H1 (cell line): Measurements from ENCODE around the gene CACNA1E. TPM values are rescaled to one million over a fixed set of nuclear protein-coding genes. Genes with fewer than 3 reads are reported as not detected.

ENCODE experiments used
- CEBPB ChIP-seq: IDR thresholded peaks from 2 replicates; pipeline ENCODE4 v1.6.1; 2012; ENCODE audit warnings: low read depth, low read length
- CHD1 ChIP-seq: IDR thresholded peaks from 2 replicates; pipeline ENCODE4 v1.6.1; 2012; ENCODE audit warnings: low read depth, low read length, improper control_type of control experiment
- CREB1 ChIP-seq: IDR thresholded peaks from 2 replicates; pipeline ENCODE4 v1.6.1; 2012; ENCODE audit warnings: inconsistent platforms
- EZH2 ChIP-seq: fragments of 200-600 bp; sonication (generic); IDR thresholded peaks from 2 replicates; pipeline ENCODE4 v1.7.1; 2012; ENCODE audit warnings: low read depth, mild to moderate bottlenecking, moderate library complexity, low read length, inconsistent platforms; ENCODE audit not compliant: severe bottlenecking
- SIRT6 ChIP-seq: IDR thresholded peaks from one replicate; pipeline ENCODE4 v1.7.1; 2012; ENCODE audit warnings: low read length, inconsistent platforms
- SP1 ChIP-seq: IDR thresholded peaks from 2 replicates; pipeline ENCODE4 v1.6.1; 2011; ENCODE audit warnings: low read depth, low read length
- polyA plus RNA-seq, 7 experiments: library from polyadenylated mRNA; depleted of rRNA in 3 of 7; stranded (reverse) in 5 of 7; unstranded in 2 of 7; fragments of >200 nt in 5 of 7; fragments of 200-250 nt in 2 of 7; gene quantifications; 1 replicate in 5 of 7; 2 replicates in 1 of 7; 4 replicates in 1 of 7; pipeline versions ENCODE4 v1.2.1 to v1.2.3, GENCODE V29; 2011 to 2013; ENCODE audit warnings: missing spikeins in 2 of 7, mixed read lengths in 2 of 7
- total RNA-seq: library from RNA; stranded (reverse); fragmentation: NEBNext Ultra II Directional; extraction: Animal tissue kit (Norgen Biotek cat#: 25700); gene quantifications from 2 replicates; pipeline ENCODE4 v1.2.1, GENCODE V29; 2021
- TF ChIP-seq, protein P1 (sequence below): fragments of 300-600 bp; sonication (generic); IDR thresholded peaks from 2 replicates; pipeline ENCODE4 v1.7.1; 2012; ENCODE audit warnings: low read length, moderate library complexity, mild to moderate bottlenecking, inconsistent platforms; ENCODE audit not compliant: insufficient replicate concordance

CACNA1E gene
- total and polyA plus RNA-seq, 2 of the 8 experiments (the other 6 are each of a cell fraction or from before 2014, with no cell fraction given): 0.98 to 1.3 TPM

DNA sequence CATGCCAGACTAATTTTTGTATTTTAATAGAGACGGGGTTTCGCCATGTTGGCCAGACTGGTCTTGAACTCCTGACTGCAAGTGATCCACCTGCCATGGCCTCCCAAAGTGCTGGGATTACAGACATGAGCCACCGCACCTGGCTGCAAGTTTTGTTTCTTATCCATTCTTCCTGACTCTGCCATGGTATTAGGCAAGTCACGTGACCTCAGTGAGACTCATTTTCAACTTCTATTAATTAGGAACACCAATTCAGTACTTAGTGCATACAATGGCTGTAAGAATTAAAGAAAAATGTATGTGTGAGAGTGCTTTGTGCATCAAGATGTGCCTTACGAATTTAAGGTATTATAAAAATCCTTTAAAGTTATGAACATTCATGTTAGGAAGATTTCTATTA, 111.2 kb downstream of the CACNA1E start (continued):
- TF ChIP-seq, protein P1, sequence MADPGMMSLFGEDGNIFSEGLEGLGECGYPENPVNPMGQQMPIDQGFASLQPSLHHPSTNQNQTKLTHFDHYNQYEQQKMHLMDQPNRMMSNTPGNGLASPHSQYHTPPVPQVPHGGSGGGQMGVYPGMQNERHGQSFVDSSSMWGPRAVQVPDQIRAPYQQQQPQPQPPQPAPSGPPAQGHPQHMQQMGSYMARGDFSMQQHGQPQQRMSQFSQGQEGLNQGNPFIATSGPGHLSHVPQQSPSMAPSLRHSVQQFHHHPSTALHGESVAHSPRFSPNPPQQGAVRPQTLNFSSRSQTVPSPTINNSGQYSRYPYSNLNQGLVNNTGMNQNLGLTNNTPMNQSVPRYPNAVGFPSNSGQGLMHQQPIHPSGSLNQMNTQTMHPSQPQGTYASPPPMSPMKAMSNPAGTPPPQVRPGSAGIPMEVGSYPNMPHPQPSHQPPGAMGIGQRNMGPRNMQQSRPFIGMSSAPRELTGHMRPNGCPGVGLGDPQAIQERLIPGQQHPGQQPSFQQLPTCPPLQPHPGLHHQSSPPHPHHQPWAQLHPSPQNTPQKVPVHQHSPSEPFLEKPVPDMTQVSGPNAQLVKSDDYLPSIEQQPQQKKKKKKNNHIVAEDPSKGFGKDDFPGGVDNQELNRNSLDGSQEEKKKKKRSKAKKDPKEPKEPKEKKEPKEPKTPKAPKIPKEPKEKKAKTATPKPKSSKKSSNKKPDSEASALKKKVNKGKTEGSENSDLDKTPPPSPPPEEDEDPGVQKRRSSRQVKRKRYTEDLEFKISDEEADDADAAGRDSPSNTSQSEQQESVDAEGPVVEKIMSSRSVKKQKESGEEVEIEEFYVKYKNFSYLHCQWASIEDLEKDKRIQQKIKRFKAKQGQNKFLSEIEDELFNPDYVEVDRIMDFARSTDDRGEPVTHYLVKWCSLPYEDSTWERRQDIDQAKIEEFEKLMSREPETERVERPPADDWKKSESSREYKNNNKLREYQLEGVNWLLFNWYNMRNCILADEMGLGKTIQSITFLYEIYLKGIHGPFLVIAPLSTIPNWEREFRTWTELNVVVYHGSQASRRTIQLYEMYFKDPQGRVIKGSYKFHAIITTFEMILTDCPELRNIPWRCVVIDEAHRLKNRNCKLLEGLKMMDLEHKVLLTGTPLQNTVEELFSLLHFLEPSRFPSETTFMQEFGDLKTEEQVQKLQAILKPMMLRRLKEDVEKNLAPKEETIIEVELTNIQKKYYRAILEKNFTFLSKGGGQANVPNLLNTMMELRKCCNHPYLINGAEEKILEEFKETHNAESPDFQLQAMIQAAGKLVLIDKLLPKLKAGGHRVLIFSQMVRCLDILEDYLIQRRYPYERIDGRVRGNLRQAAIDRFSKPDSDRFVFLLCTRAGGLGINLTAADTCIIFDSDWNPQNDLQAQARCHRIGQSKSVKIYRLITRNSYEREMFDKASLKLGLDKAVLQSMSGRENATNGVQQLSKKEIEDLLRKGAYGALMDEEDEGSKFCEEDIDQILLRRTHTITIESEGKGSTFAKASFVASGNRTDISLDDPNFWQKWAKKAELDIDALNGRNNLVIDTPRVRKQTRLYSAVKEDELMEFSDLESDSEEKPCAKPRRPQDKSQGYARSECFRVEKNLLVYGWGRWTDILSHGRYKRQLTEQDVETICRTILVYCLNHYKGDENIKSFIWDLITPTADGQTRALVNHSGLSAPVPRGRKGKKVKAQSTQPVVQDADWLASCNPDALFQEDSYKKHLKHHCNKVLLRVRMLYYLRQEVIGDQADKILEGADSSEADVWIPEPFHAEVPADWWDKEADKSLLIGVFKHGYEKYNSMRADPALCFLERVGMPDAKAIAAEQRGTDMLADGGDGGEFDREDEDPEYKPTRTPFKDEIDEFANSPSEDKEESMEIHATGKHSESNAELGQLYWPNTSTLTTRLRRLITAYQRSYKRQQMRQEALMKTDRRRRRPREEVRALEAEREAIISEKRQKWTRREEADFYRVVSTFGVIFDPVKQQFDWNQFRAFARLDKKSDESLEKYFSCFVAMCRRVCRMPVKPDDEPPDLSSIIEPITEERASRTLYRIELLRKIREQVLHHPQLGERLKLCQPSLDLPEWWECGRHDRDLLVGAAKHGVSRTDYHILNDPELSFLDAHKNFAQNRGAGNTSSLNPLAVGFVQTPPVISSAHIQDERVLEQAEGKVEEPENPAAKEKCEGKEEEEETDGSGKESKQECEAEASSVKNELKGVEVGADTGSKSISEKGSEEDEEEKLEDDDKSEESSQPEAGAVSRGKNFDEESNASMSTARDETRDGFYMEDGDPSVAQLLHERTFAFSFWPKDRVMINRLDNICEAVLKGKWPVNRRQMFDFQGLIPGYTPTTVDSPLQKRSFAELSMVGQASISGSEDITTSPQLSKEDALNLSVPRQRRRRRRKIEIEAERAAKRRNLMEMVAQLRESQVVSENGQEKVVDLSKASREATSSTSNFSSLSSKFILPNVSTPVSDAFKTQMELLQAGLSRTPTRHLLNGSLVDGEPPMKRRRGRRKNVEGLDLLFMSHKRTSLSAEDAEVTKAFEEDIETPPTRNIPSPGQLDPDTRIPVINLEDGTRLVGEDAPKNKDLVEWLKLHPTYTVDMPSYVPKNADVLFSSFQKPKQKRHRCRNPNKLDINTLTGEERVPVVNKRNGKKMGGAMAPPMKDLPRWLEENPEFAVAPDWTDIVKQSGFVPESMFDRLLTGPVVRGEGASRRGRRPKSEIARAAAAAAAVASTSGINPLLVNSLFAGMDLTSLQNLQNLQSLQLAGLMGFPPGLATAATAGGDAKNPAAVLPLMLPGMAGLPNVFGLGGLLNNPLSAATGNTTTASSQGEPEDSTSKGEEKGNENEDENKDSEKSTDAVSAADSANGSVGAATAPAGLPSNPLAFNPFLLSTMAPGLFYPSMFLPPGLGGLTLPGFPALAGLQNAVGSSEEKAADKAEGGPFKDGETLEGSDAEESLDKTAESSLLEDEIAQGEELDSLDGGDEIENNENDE: no peak
- TF ChIP-seq SP1: no peak
- TF ChIP-seq CREB1: no peak
- no peak for TF ChIP-seq CHD1
- TF ChIP-seq EZH2: no peak
- TF ChIP-seq SIRT6: no peak
- TF ChIP-seq CEBPB: no peak
